ENCODE results near the gene DMTF1.
"Not testable (repeated sequence)": the region's sequence is repeated elsewhere in the genome, so short reads cannot be mapped to it uniquely, and the experiment has no call there.

Gene DMTF1

GRCh38 chr7:87152112-87152896, at the start of gene DMTF1:
DMTF1 (plus strand) TSS chr7:87152453; CDS start chr7:87164942, 12,489 bp downstream.
- DNase-seq (ENCODE audit: low read depth) = peak; percentile 82

- DNase-seq (ENCODE audit: low read depth) = no peak
These were observed 46.9 kb upstream of the DMTF1 start for GRCh38 chr7:87105401-87105800.

- DNase-seq (ENCODE audit: low read depth) = no peak
These were observed 45.2 kb upstream of the DMTF1 start for GRCh38 chr7:87106974-87107612.

- DNase-seq (ENCODE audit: low read depth) = no peak
These were observed 44.1 kb upstream of the DMTF1 start for GRCh38 chr7:87107949-87108776.

- no peak for DNase-seq (ENCODE audit: low read depth)
These were observed 41.5 kb upstream of the DMTF1 start for GRCh38 chr7:87110778-87111177.

- DNase-seq (ENCODE audit: low read depth) = no peak
These were observed 40.4 kb upstream of the DMTF1 start for GRCh38 chr7:87111877-87112276.

GRCh38 chr7:87113077-87113476, 39.2 kb upstream of the DMTF1 start:
- DNase-seq (ENCODE audit: low read depth) = no peak

- not testable (repeated sequence) for DNase-seq (ENCODE audit: low read depth)
These were observed 38.3 kb upstream of the DMTF1 start for GRCh38 chr7:87113904-87114303.

GRCh38 chr7:87115772-87116171, 36.5 kb upstream of the DMTF1 start:
- DNase-seq (ENCODE audit: low read depth) = not testable (repeated sequence)

- no peak for DNase-seq (ENCODE audit: low read depth)
These were observed 35.9 kb upstream of the DMTF1 start for GRCh38 chr7:87116315-87116714.

- DNase-seq (ENCODE audit: low read depth) = no peak
These were observed 32.7 kb upstream of the DMTF1 start for GRCh38 chr7:87119581-87119980.

GRCh38 chr7:87123105-87123504, 29.1 kb upstream of the DMTF1 start:
- no peak for DNase-seq (ENCODE audit: low read depth)

- DNase-seq (ENCODE audit: low read depth) = no peak
These were observed 25.2 kb upstream of the DMTF1 start for GRCh38 chr7:87127019-87127418.

GRCh38 chr7:87128861-87129267, 23.4 kb upstream of the DMTF1 start:
- DNase-seq (ENCODE audit: low read depth) = no peak

- no peak for DNase-seq (ENCODE audit: low read depth)
These were observed 22.9 kb upstream of the DMTF1 start for GRCh38 chr7:87129332-87129731.

GRCh38 chr7:87129848-87130247, 22.4 kb upstream of the DMTF1 start:
- no peak for DNase-seq (ENCODE audit: low read depth)

- DNase-seq (ENCODE audit: low read depth) = no peak
These were observed 20.5 kb upstream of the DMTF1 start for GRCh38 chr7:87131771-87132170.

- DNase-seq (ENCODE audit: low read depth) = no peak
These were observed 15.0 kb upstream of the DMTF1 start for GRCh38 chr7:87137271-87137670.

- DNase-seq (ENCODE audit: low read depth) = no peak
These were observed 12.7 kb upstream of the DMTF1 start for GRCh38 chr7:87139514-87139913.

- no peak for DNase-seq (ENCODE audit: low read depth)
These were observed 11.9 kb upstream of the DMTF1 start for GRCh38 chr7:87140271-87140748.

GRCh38 chr7:87144173-87144657, 8.0 kb upstream of the DMTF1 start:
- DNase-seq (ENCODE audit: low read depth) = no peak

GRCh38 chr7:87146740-87147386, 5.4 kb upstream of the DMTF1 start:
- DNase-seq (ENCODE audit: low read depth) = no peak
